HepG2 (cell line): ENCODE data around the gene BBS9. TPM values are rescaled to one million over a fixed set of nuclear protein-coding genes. Genes with fewer than 3 reads are reported as not detected.

Experiments used
- ATAC-seq: fragments of 200-7000 bp; cut with Tn5 transposase; 3 replicates; pipeline ENCODE4 v1.9.1; 2020; ENCODE audit warnings: mild to moderate bottlenecking, moderate library complexity
- BruUV-seq: library from RNA; stranded (reverse); fragments of 400-500 nt; replicated peaks from 2 replicates; lab custom pipeline; 2021; lab: Mats Ljungman, UMichigan
- CTCF ChIA-PET: fragments of 300-600 bp; formaldehyde crosslinking; extraction: SDS; loops from one replicate; lab custom pipeline; 2021; ENCODE audit warnings: low total read pairs, inconsistent platforms, low intra/inter-chr PET ratio; lab: Yijun Ruan, JAX
- POLR2A ChIA-PET: fragments of 350-600 bp; sonication (Branson Sonifier 250); formaldehyde crosslinking; loops from one replicate; lab custom pipeline; 2020; ENCODE audit warnings: antibody characterized with exemption, inconsistent platforms; lab: Yijun Ruan, JAX
- DNase-seq: peaks from one replicate; pipeline ENCODE4 v3.0.0-alpha.2; 2015; ENCODE audit warnings: low spot score
- FAIRE-seq: peaks from 3 replicates; lab custom pipeline; 2011; peaks lifted over from hg19 to GRCh38; lab: Jason Lieb, UNC
- H2AFZ ChIP-seq: one replicate; pipeline ENCODE4 v1.6.1; 2011; ENCODE audit warnings: low read length, inconsistent platforms
- H3K27ac ChIP-seq: fragments of 300-600 bp; 3 replicates; pipeline ENCODE4 v1.8.0; 2011; ENCODE audit warnings: mixed run types, mild to moderate bottlenecking, mixed read lengths, low read length, inconsistent platforms; ENCODE audit not compliant: insufficient read depth; ENCODE audit errors: extremely low read length
- H3K27me3 ChIP-seq, 2 experiments: fragments of 200-600 bp in 1 of 2; 2 replicates in 1 of 2; 3 replicates in 1 of 2; pipeline versions ENCODE4 v1.6.0 to v1.8.0; 2011; ENCODE audit warnings: low read length in 2 of 2, mild to moderate bottlenecking in 2 of 2, moderate library complexity in 2 of 2, inconsistent platforms in 1 of 2; ENCODE audit not compliant: insufficient read depth in 2 of 2, control insufficient read depth in 1 of 2
- H3K36me3 ChIP-seq, 2 experiments: fragments of 200-600 bp in 1 of 2; replicated peaks in 1 of 2; 2 replicates in 1 of 2; 3 replicates in 1 of 2; pipeline versions ENCODE4 v1.5.1 to v1.8.0; 2011; ENCODE audit warnings: low read length in 2 of 2, inconsistent platforms in 1 of 2; ENCODE audit not compliant: insufficient read depth in 2 of 2, control insufficient read depth in 1 of 2
- H3K4me1 ChIP-seq: 2 replicates; pipeline ENCODE4 v1.5.1; 2012; ENCODE audit warnings: low read length, inconsistent platforms; ENCODE audit not compliant: insufficient read depth
- H3K4me2 ChIP-seq: 2 replicates; pipeline ENCODE4 v1.6.0; 2011; ENCODE audit warnings: low read depth, low read length, inconsistent platforms
- H3K4me3 ChIP-seq, 3 experiments: fragments of 200-600 bp in 1 of 3; sonication (generic), shearing (Covaris generic) in 1 of 3; replicated peaks in 1 of 3; 2 replicates each; pipeline ENCODE4 v1.5.1; 2011 to 2016; ENCODE audit warnings: low read length in 3 of 3, inconsistent platforms in 2 of 3, low read depth in 2 of 3, mild to moderate bottlenecking in 2 of 3, control low read depth in 1 of 3, mixed read lengths in 1 of 3; ENCODE audit not compliant: insufficient read depth in 1 of 3
- H3K79me2 ChIP-seq: one replicate; pipeline ENCODE4 v1.6.1; 2011; ENCODE audit warnings: low read length, inconsistent platforms; ENCODE audit not compliant: insufficient read depth
- H3K9ac ChIP-seq: 2 replicates; pipeline ENCODE4 v1.6.0; 2011; ENCODE audit warnings: mild to moderate bottlenecking, low read depth, low read length, inconsistent platforms; ENCODE audit not compliant: insufficient read depth
- H3K9me3 ChIP-seq: 2 replicates; pipeline ENCODE4 v1.5.1; 2012; ENCODE audit warnings: mild to moderate bottlenecking, low read length
- H4K20me1 ChIP-seq: 2 replicates; pipeline ENCODE4 v1.6.0; 2011; ENCODE audit warnings: inconsistent platforms, mild to moderate bottlenecking, low read length, moderate library complexity; ENCODE audit not compliant: insufficient read depth
- CBX5 ChIP-seq: sonication (generic); formaldehyde crosslinking; IDR thresholded peaks from 2 replicates; pipeline ENCODE4 v1.4.0; 2020; ENCODE audit warnings: missing genetic modification reagents, borderline replicate concordance
- CENPX ChIP-seq: sonication (generic); formaldehyde crosslinking; IDR thresholded peaks from 2 replicates; pipeline ENCODE4 v1.9.0; 2021; ENCODE audit warnings: mild to moderate bottlenecking, missing genetic modification reagents, moderate library complexity
- GABPA ChIP-seq, 2 experiments: IDR thresholded peaks; 2 replicates each; pipeline ENCODE4 v1.6.1; 2011 to 2016; ENCODE audit warnings: low read depth in 2 of 2, low read length in 1 of 2, missing biosample characterization in 1 of 2, missing genetic modification characterization in 1 of 2
- GATA4 ChIP-seq: sonication (generic); IDR thresholded peaks from 2 replicates; pipeline ENCODE4 v1.6.1; 2016; ENCODE audit warnings: antibody characterized with exemption, low read depth, borderline replicate concordance
- HMGA1 ChIP-seq: sonication (generic); formaldehyde crosslinking; conservative IDR thresholded peaks from 2 replicates; pipeline ENCODE4 v1.4.0; 2020; ENCODE audit warnings: missing genetic modification reagents
- IKZF4 ChIP-seq: sonication (generic); formaldehyde crosslinking; IDR thresholded peaks from 2 replicates; pipeline ENCODE4 v1.5.1; 2020; ENCODE audit warnings: borderline replicate concordance, mild to moderate bottlenecking, low read depth, missing genetic modification reagents; ENCODE audit errors: not compliant biosample characterization
- MATR3 ChIP-seq: sonication (generic); formaldehyde crosslinking; IDR thresholded peaks from 2 replicates; pipeline ENCODE4 v1.4.0; 2020; ENCODE audit warnings: missing genetic modification reagents
- SRY ChIP-seq: sonication (generic); formaldehyde crosslinking; IDR thresholded peaks from 2 replicates; pipeline ENCODE4 v1.8.0; 2022; ENCODE audit warnings: mild to moderate bottlenecking, missing genetic modification reagents
- TBX2 ChIP-seq: sonication (generic); formaldehyde crosslinking; IDR thresholded peaks from 2 replicates; pipeline ENCODE4 v1.5.0; 2020; ENCODE audit warnings: missing genetic modification reagents, mild to moderate bottlenecking, borderline replicate concordance
- ZFP36L1 ChIP-seq: sonication (generic); formaldehyde crosslinking; IDR thresholded peaks from 2 replicates; pipeline ENCODE4 v1.8.0; 2022; ENCODE audit warnings: mild to moderate bottlenecking, missing genetic modification reagents, moderate library complexity
- ZNF281 ChIP-seq: sonication (generic); formaldehyde crosslinking; IDR thresholded peaks from 2 replicates; pipeline ENCODE4 v1.4.0; 2020; ENCODE audit warnings: missing genetic modification reagents, borderline replicate concordance
- ZNF510 ChIP-seq: sonication (generic); formaldehyde crosslinking; IDR thresholded peaks from 2 replicates; pipeline ENCODE4 v1.4.0; 2020; ENCODE audit warnings: low read depth, mild to moderate bottlenecking, missing genetic modification reagents
- WGBS: methylation state at CpG from one replicate; pipeline ENCODE4 v1.1.6; 2017; ENCODE audit warnings: low lambda C conversion rate; 5-methylcytosine and 5-hydroxymethylcytosine counted together
- in situ Hi-C: cut with HindIII; loops from 2 replicates; pipeline ENCODE4 v1.10.0; 2017; ENCODE audit warnings: low pct_unique_long_range_greater_than_20kb; ENCODE audit not compliant: extremely low pct_ligation_motif_present
- intact Hi-C: fragments of 100-400 bp; cut with micrococcal nuclease; formaldehyde crosslinking; loops from one replicate; pipeline ENCODE4 v1.10.0; 2022; ENCODE audit not compliant: unreplicated experiment
- polyA plus RNA-seq, 8 experiments: library from polyadenylated mRNA; depleted of rRNA in 3 of 8; stranded (reverse) in 7 of 8; unstranded in 1 of 8; fragments of >200 nt; fragmentation: Illumina TruSeq in 4 of 8; extraction: Trizol in 4 of 8; gene quantifications; 2 replicates each; pipeline versions ENCODE4 v1.2.1 to v1.2.3, GENCODE V29; 2011 to 2016; ENCODE audit warnings: low read depth in 4 of 8, missing spikeins in 1 of 8, mixed read lengths in 1 of 8; ENCODE audit not compliant: insufficient read depth in 1 of 8
- total RNA-seq, 5 experiments: library from RNA; depleted of rRNA; stranded (reverse); fragments of >200 nt; fragmentation: Illumina TruSeq; extraction: Trizol; gene quantifications; 2 replicates each; pipeline ENCODE4 v1.2.3, GENCODE V29; 2016; ENCODE audit warnings: low read depth in 1 of 5
- TF ChIP-seq, protein P1 (sequence below): sonication (generic); formaldehyde crosslinking; conservative IDR thresholded peaks from 2 replicates; pipeline ENCODE4 v1.8.0; 2022; ENCODE audit warnings: missing genetic modification reagents

Gene BBS9
- total and polyA plus RNA-seq, 2 of the 13 experiments (the other 11 are each of a cell fraction or from before 2014, with no cell fraction given): 5.1 to 7.8 TPM

DNA sequence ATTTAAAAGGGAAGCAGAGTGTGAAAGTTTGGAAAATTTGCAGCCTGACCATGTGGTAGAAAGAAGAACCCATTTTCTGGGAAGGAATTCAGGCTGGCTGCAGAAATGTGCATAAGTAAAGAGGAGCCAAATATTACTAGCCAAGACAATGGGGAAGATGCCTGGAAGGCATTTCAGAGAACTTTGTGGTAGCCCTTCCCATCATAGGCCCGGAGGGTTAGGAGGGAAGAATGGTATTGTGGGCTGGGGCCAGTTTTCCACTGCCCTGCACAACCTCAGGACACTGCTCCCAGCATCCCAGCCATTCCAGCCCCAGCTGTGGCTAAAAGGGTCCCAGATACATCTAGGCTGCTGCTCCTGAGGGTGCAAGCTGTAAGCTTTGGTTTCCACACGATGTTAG is 497.5 kb downstream of the BBS9 start (continued):
- TF ChIP-seq ZNF281 (CRISPR knock-in tag) (no peak), IKZF4 (CRISPR knock-in tag) (no peak), HMGA1 (CRISPR knock-in tag) (no peak), CENPX (CRISPR knock-in tag) (no peak), ZNF510 (CRISPR knock-in tag) (no peak), GATA4 (no peak), SRY (no peak)
- TF ChIP-seq, protein P1, sequence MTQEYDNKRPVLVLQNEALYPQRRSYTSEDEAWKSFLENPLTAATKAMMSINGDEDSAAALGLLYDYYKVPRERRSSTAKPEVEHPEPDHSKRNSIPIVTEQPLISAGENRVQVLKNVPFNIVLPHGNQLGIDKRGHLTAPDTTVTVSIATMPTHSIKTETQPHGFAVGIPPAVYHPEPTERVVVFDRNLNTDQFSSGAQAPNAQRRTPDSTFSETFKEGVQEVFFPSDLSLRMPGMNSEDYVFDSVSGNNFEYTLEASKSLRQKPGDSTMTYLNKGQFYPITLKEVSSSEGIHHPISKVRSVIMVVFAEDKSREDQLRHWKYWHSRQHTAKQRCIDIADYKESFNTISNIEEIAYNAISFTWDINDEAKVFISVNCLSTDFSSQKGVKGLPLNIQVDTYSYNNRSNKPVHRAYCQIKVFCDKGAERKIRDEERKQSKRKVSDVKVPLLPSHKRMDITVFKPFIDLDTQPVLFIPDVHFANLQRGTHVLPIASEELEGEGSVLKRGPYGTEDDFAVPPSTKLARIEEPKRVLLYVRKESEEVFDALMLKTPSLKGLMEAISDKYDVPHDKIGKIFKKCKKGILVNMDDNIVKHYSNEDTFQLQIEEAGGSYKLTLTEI (CRISPR knock-in tag): no peak
- TF ChIP-seq, all 625 proteins: peak for 0

DNA sequence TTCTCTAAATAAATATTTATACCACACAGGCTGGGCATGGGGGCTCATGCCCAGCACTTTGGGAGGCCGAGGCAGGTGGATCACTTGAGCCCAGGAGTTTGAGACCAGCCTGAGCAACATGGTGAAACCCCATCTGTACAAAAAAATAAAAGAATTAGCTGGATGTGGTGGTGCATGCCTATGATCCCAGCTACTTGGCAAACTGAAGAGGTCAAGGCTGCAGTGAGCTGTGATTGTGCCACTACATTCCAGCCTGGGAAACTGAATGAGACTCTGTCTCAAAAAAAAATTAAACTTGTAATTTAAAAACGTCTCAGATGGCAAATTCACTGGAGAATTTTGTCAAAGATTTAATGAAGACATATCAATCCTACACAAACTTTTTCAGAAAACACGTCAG is 498.4 kb downstream of the BBS9 start:
- ATAC-seq: no peak
- Histone ChIP-seq H3K27ac (no peak overlapping the region), H3K4me3 (no peak overlapping the region), H3K9me3 (no peaks in the 10 kb centered on the region), H3K4me1 (peaks cover 9% of the 10 kb centered on the region; the same call in 1 of the 2 replicates), H4K20me1 (no peaks in the 10 kb centered on the region), H2AFZ (no peak overlapping the region), H3K36me3 (no peaks in the 10 kb centered on the region), H3K9ac (no peak overlapping the region), H3K27me3 (peaks cover 0 to 1% of the 10 kb centered on the region in 2 experiments; a peak in 1 of 5 replicates), H3K4me2 (no peak overlapping the region), H3K79me2 (no peaks in the 10 kb centered on the region)
- POLR2A ChIA-PET: no interaction called here
- DNase-seq: no peak
- TF ChIP-seq GABPA (IDR thresholded peaks at IDR 0.05; ENCODE audit: low read depth, low read length) (no peak), GABPA (CRISPR knock-in tag; IDR thresholded peaks at IDR 0.05; ENCODE audit: low read depth) (no peak), CBX5 (CRISPR knock-in tag) (no peak), ZFP36L1 (no peak), MATR3 (CRISPR knock-in tag) (no peak), TBX2 (no peak)
- 16% methylated on average over 3 of the region's 3 CpGs for whole genome bisulfite sequencing
- in situ Hi-C loops (no loop called here), intact Hi-C loops (no loop called here)
- CTCF ChIA-PET: no interaction called here
- no peak for FAIRE-seq
- BruUV-seq: no TSS peak
